AG09319 (cell line): ENCODE data around the gene FOXK1.
"Not testable (repeated sequence)": the region's sequence is repeated elsewhere in the genome, so short reads cannot be mapped to it uniquely, and the experiment has no call there.

ENCODE experiments used
- DNase-seq: peaks from one replicate; pipeline ENCODE4 v3.0.0-alpha.2; 2010; ENCODE audit warnings: low read depth; ENCODE audit errors: extremely low read depth
- TF ChIP-seq, protein P1 (sequence below): IDR thresholded peaks from 2 replicates; pipeline ENCODE4 v1.5.1; 2011; ENCODE audit warnings: low read depth, mild to moderate bottlenecking, inconsistent platforms, low read length, moderate library complexity

The FOXK1 gene

DNA sequence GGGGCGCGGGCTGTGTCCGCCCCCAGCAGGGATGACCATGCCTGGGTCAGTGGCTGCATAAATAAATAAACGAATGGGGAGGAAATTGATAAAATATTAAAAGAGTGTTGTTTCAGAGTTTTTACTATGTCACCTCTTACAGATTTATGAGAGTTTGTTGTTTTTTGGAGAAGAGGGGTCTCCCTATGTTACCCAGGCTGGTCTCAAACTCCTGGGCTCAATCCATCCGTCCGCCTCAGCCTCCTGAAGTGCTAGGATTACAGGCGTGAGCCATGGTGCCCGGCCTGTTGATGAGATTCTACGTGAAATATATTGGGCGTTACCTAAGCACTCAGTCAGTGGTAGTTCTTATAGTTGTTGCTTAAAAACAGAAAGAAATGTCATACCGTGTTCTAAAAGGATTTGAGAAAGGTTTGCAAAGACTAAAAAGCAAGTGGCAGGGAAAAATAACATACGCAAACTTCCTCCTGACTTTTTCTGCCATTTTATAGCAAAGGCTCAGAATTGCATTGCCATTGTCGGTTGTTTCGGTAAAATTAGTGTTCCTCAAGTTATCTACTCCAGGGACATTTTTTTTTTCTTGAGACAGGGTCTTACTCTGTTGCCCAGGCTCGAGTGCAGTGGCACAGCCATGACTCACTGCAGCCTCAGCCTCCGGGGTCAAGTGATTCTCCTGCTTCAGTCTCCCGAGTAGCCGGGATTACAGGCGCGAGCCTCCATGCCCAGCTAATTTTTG is 39.5 kb upstream of the FOXK1 start:
- TF ChIP-seq, protein P1, sequence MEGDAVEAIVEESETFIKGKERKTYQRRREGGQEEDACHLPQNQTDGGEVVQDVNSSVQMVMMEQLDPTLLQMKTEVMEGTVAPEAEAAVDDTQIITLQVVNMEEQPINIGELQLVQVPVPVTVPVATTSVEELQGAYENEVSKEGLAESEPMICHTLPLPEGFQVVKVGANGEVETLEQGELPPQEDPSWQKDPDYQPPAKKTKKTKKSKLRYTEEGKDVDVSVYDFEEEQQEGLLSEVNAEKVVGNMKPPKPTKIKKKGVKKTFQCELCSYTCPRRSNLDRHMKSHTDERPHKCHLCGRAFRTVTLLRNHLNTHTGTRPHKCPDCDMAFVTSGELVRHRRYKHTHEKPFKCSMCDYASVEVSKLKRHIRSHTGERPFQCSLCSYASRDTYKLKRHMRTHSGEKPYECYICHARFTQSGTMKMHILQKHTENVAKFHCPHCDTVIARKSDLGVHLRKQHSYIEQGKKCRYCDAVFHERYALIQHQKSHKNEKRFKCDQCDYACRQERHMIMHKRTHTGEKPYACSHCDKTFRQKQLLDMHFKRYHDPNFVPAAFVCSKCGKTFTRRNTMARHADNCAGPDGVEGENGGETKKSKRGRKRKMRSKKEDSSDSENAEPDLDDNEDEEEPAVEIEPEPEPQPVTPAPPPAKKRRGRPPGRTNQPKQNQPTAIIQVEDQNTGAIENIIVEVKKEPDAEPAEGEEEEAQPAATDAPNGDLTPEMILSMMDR: no peak
- DNase-seq: no peak

- DNase-seq: not testable (repeated sequence)
Measured at GRCh38 chr7:4643204-4643471, 39.0 kb upstream of the FOXK1 start.

DNA sequence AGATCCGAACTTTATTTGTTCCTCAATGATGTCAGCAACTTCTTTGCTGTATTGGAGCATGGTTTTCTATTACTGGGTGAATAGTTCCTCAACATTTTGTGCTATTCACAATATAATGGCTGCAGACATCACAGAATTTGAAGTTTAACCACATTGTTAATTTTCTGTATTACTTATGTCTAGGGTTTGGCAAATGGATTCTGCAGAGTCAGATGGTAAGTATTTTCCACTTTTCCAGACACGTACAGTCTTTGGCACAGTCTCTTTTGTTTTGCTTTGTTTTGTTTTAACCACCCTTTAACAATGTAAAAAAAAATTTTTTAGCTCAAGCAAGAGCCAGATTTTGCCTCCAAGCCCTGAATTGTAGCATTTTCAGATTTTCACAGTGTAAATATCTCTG is 36.8 kb upstream of the FOXK1 start:
- no peak for DNase-seq
- TF ChIP-seq, protein P1: no peak

GRCh38 chr7:4648111-4648510 is 34.0 kb upstream of the FOXK1 start:
- TF ChIP-seq, protein P1: no peak
- no peak for DNase-seq

DNA sequence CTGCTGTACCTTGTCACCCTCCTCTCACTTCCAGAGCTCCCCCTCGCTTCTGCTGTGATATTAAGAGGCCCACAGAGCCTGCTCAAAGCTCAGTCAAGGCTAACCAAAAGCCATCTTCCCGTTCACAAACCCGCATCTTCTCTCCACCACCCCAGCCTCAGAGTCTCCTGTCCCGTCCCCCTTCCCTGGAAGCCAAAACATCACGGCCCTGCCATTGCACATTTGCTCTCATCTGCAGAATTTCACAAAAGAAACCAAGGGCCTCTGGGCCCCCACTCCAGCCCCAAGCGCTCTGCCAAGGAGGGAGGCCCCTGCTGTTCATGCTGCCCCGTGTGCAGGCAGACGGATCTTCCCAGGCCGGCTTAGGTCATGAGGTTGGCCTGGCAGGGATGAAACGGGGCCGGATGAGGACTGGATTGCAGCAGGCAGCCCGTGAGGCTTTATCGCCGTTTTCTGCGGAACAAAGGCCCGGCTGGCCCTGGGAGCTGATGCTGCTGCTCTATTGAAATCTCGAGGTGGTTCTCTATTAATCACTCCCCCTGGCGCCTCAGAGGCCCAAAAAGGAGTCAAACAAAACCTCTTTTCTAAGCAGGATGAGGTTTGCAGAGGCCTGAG is 31.6 kb upstream of the FOXK1 start:
- TF ChIP-seq, protein P1: no peak
- no peak for DNase-seq

- TF ChIP-seq, protein P1: no peak
- DNase-seq: no peak
Measured at GRCh38 chr7:4653771-4654170, 28.3 kb upstream of the FOXK1 start.

DNA sequence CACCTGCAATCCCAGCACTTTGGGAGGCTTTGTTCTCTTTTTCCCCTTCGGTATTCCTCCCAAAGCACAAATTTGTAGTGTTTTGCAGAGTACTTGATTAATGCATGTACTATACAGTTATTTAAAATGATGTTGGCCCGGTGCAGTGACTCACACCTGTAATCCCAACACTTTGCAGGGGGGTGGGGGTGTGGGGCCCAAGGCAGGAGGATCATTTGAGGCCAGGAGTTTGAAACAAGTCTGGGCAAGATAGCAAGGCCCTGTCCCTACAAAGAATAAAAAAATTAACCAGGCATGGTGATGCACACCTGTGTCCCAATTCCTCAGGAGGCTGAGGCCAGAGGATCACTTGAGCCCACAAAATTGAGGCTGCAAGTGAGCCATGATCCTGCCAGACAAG is 26.8 kb upstream of the FOXK1 start:
- TF ChIP-seq, protein P1: no peak
- DNase-seq: no peak

DNA sequence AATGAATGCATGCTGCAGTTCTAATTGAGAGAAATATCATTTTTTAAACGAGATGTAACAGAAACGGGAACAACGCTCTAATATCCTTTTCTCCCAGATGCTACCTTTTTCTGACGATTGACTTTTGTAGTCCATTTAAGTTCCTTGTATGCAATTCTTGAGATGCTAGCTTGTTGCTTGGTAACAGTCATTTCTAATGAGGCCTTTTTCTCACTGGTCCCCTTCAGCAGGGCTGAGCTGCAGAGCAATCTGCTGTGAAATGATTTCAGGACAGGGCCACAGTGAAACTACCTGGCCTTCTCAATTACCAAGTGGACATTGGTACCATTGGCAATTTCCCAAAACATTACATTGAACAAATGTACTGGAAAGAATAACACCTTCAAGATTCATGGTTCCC is 26.2 kb upstream of the FOXK1 start:
- TF ChIP-seq, protein P1: no peak
- DNase-seq: no peak
